ENCODE measurements around the gene MPZL3.

GRCh38 chr11:118223570-118223969 is 28.6 kb downstream of the MPZL3 start:
- TF ChIP-seq CTCF (IDR thresholded peaks at IDR 0.05): no peak
- no peak for TF ChIP-seq POLR2A (IDR thresholded peaks at IDR 0.05)

Data from upper lobe of left lung (tissue), 4 donors.